ENCODE measurements around the gene OLR1.

OLR1 gene

DNA sequence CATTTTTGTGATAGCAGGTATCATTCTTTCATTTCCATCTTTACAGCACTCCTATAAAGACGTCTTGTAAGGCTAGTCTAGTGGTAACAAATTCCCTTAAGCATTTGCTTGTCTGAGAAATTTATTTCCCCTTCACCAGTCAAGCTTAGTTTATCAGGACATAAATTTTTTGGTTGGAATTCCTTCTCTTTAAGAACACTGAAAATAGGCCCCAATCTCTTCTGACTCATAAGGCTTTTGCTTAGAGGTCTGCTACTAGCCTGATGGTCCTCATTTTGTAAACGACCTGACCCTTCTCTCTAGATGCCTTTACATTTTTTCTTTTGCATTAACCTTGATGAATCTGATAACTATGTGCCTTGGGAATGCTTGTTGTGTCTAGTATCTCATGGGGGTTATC, 20.3 kb downstream of the OLR1 start:
- no peak for DNase-seq

DNA sequence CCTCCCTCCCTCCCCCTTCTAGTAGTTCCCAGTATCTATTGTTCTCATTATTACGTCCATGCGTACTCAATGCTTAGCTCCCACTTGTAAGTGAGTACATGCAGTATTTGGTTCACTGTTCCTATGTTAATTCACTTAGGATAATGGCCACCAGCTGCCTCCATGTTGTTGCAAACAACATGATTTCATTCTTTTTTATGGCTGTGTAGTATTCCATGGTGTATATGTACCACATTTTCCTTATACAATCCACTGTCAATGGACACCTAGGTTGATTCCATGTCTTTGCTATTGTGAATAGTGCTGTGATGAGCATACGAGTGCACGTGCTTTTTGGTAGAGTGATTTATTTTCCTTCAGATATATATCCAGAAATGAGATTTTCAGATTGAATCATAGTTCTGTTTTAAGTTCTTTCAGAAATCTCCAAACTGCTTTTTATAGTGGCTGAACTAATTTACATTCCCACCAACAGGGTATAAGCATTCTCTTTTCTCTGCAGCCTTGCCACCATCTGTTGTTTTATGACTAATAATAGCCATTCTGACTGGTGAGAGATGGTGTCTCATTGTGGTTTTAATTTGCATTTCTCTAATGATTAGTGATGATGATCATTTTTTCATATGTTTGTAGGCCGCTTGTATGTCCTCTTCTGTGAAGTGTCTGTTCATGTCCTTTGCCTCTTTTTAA, 24.1 kb downstream of the OLR1 start:
- DNase-seq: no peak

DNA sequence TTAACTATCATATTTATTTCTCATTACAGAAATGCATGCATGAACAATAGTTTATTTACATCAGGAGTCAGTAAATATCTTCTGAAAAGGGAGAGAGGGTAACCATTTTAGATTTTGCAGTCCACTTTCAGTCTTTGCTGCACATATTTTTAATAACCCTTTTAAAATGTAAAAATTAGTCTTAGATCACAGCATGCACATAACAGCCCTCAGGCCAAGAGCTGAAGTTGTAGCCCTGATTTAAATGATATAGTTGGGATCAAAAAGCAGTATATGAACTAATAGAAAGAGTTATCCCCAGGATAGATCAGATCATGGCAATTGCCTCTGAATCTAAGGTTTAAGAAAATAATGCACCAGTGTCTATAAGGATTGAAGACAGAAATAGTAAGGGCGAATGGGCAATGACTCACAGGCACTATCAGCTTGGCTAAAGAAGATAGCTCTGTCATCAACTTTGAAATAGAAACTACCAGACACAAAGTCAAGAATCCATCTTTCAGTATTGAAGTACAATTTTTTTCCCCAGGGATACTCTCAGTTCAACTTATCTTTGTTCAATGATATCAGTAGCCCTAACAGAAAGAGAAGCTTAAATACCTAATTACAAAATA, 28.8 kb downstream of the OLR1 start:
- no peak for DNase-seq

DNA sequence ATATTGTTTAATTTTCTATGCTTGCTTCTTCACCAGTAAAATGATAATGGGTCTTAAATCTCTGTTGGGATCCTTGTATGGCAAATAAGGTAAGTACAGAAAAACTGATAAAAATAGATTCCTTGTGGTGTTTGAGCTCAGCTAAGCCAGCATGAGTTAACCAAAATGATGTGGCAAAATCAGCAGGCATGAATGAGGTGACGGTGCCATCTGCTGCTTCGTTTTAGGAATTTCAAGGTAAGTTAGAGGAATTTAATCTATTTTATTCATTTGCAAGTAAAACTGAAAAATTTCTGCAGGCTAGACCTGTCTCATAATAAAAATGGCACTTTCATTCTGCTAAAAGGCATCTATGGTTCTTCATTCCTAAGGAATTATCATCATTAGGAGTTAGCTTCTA, 31.9 kb downstream of the OLR1 start:
- peak; percentile 37 for DNase-seq

DNA sequence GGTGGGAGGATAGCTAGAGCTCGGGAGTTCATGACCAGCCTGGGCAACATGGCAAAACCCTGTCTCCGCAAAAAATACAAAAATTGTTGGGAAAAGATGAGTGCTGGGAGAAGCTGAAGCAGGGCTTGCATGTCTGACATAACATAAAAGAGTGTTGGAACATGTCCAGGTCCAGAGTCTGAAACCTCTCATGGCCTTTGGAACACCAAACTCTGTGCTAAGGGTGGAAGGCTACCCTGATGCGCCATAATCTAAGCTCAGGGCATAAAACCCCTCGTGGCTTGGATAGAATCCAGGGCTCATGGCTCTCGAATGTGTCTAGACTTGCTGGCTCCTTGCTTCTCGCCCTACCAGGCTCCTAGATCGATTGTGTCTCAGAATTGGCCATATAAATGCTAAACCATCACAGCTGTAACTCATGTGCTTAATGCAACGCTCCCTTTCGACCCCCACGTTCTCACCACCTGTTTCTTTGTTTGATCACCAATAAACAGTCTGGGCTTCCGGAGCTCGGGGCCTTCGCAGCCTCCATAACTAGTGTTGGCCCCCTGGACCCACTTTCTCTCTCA, 35.2 kb downstream of the OLR1 start:
- DNase-seq: no peak

GRCh38 chr12:10135126-10135525, 36.8 kb downstream of the OLR1 start:
- DNase-seq: no peak

DNA sequence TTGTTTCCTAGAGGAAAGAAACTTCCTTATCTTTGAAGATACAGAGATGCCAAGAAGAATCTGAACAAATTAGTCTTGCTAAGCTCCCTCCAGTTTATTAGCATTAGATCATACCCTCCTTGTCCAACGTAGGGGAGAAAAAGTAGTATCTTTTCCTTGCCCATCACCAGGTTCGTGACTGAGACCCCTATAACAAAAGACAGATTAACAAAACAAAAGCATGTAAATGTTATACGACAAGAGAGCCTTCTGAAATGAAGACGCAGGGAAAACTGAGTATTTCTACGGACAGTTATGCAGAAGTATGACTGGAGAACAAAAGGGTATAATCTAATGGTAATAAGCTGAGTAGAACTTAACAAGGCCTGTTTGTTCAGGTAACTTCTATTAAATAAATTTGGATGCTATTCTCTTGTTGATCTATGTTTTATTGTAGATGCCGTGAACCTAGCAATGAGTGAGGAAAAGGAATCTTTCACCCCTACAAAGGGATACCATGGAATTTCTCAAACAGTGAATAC, 39.0 kb downstream of the OLR1 start:
- DNase-seq: no peak

DNA sequence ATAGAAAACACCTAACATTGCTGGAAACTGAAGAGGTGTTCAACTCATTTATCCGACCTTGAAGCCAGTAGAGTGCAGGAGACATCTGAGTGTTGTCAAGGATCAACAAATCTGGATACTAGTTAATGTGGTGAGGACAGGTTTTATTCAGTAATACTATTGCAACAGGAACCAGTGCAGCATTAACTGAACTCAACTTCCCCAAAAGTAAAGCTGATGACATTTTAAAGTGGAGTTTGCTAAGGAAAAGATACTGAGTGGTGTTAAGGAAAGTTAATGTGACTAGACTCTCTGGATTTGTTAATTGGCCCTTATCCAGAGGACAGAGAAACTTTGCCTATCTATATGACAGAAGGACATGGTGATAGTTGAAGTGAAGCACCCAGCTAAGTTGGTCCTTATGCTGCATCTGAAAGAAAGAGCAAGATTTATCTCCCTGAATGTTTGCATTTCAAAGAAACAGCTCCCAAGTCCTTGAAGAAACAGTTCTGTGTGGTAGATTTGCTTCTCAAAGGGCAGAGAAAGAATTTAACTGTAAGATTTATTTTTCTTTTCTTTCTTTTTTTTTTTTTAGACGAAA, 40.7 kb downstream of the OLR1 start:
- DNase-seq: no peak

- no peak for DNase-seq
Observed at GRCh38 chr12:10130042-10130441, 41.9 kb downstream of the OLR1 start, which contains the start of gene CLEC7A. TSS of gene CLEC7A (minus strand) at chr12:10130199. CDS start at chr12:10130082, 117 bp downstream.

DNA sequence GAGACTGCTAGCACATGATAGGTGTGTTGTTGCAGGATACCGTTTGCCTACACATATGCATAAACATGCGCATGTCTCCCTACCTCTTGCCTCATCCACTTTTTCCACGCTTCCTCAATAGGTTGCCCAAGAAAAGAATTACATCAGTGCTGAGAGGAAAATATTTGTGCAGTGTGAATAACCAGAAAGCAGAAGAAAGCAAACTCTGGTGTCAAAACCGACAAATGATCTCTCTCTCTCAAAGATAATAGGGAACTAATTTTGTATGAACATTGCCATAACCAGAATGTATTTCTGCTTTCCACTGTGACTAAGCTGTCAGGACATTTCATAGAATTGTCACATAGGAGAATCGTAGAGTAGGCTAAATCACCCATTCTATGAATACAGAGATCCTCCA, 43.2 kb downstream of the OLR1 start:
- no peak for DNase-seq

DNA sequence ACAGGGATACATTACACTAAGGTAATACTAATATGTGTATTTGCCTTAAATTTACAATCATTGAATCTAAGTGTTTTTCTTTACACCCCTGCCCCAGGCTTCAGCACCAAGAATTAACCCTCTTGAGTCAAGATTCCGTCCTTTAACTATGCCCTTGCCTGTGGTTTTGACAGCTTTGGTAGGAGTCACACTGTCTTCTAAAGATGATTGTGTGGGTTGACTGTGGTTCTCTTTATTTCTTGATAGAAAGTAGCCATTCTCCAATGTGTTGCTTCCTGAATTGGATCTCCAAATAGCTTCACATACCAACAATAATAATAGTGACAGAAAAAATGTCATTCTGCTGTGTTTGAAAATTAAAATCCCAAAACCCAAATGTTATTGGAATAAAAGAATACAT, 45.5 kb downstream of the OLR1 start:
- no peak for DNase-seq

- no peak for DNase-seq
Observed at GRCh38 chr12:10122689-10123088, 49.2 kb downstream of the OLR1 start.

GRCh38 chr12:10121278-10121677, 50.7 kb downstream of the OLR1 start:
- DNase-seq: no peak

- DNase-seq: no peak
Observed at GRCh38 chr12:10119066-10119465, 52.9 kb downstream of the OLR1 start.

- no peak for DNase-seq
Observed at GRCh38 chr12:10115890-10116289, 56.0 kb downstream of the OLR1 start.

- DNase-seq: no peak
Observed at GRCh38 chr12:10115311-10115710, 56.6 kb downstream of the OLR1 start.

DNA sequence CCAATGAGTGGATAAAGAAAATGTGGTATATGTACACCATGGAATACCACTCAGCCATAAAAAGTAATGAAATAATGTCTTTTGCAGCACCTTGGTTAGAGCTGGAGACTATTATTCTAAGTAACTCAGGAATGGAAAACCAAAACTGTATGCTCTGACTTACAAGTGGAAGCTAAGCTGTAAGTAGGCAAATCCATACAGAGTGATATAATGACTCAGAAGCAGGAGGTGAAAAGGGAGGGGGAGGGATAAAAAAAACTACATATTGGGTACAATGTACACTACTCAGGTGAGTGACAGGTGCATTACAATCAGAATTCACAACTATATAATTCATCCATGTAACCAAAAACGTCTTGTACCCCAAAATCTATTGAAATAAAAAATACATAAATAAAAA, 58.0 kb downstream of the OLR1 start:
- DNase-seq: no peak

- no peak for DNase-seq
Observed at GRCh38 chr12:10113075-10113474, 58.9 kb downstream of the OLR1 start.

DNA sequence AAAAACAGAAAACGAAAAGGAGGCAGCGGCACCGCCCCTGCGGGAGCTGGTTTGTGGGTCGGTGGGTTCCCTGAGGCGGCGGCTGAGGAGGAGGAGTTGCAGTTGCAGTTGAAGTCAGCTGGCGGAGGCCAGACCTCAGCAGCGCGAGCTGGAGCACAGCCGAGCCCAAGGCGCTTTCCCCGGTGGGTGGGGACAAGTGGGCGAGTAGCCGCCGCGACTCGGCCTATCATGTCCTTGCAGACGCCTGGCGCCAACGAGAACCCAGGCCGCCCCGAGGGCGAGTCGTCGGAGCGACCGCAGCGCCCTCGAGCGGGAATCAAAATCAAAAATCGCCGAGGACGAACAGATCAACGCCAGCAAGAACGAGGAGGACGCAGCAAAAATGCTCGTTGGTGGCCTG, 60.5 kb downstream of the OLR1 start:
- DNase-seq: no peak

DNA sequence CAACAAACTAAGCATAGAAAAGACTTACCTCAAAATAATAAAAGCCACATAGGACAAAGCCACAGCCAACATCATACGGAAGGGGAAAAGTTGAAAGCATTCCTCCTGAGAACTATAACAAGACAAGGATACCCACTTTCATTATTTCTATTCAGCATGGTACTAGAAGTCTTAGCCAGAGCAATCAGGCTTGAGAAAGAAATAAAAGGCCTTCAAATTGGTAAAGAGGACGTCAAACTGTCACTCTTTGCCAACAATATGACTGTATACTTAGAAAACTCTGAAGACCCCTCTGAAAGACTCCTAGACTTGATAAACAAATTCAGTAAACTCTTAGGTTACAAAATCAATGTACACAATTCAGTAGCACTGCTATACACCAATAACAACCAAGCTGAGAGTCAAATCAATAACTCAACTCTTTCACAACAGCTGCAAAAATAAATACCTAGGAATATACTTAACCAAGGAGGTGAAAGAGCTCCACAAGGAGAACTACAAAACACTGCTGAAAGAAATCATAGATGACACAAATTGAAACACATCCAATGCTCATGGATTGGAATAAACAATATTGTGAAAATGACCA, 61.6 kb downstream of the OLR1 start:
- DNase-seq: no peak
